Glutamatergic neuron (in vitro differentiated cells): ENCODE measurements around the gene DYNC1I2. TPM values are rescaled to one million over a fixed set of nuclear protein-coding genes. Genes with fewer than 3 reads are reported as not detected.

ENCODE experiments used
- DNase-seq: peaks from one replicate; pipeline ENCODE4 v3.0.0; 2022
- H3K27ac Mint-ChIP-seq: one replicate; pipeline ENCODE4 v1.8.0; 2020; ENCODE audit warnings: mild to moderate bottlenecking, mixed read lengths, inconsistent platforms; ENCODE audit not compliant: unreplicated experiment
- H3K27me3 Mint-ChIP-seq: one replicate; pipeline ENCODE4 v1.8.0; 2020; ENCODE audit warnings: mild to moderate bottlenecking, moderate library complexity, mixed read lengths, inconsistent platforms; ENCODE audit not compliant: unreplicated experiment
- H3K36me3 Mint-ChIP-seq: one replicate; pipeline ENCODE4 v1.8.0; 2020; ENCODE audit warnings: mild to moderate bottlenecking, mixed read lengths, inconsistent platforms; ENCODE audit not compliant: unreplicated experiment
- H3K4me1 Mint-ChIP-seq: one replicate; pipeline ENCODE4 v1.8.0; 2020; ENCODE audit warnings: mild to moderate bottlenecking, low read depth, mixed read lengths, inconsistent platforms; ENCODE audit not compliant: unreplicated experiment
- H3K4me3 Mint-ChIP-seq: one replicate; pipeline ENCODE4 v1.8.0; 2020; ENCODE audit warnings: mild to moderate bottlenecking, mixed read lengths, inconsistent platforms; ENCODE audit not compliant: unreplicated experiment
- H3K9me3 Mint-ChIP-seq: one replicate; pipeline ENCODE4 v1.8.0; 2020; ENCODE audit warnings: mild to moderate bottlenecking, moderate library complexity, mixed read lengths, inconsistent platforms; ENCODE audit not compliant: unreplicated experiment
- CTCF ChIP-seq: fragments of 200-600 bp; sonication (generic); IDR thresholded peaks from one replicate; pipeline ENCODE4 v1.5.0; 2021; ENCODE audit not compliant: partially characterized antibody, unreplicated experiment
- total RNA-seq: library from RNA; stranded (reverse); fragmentation: NEBNext Ultra II Directional; extraction: Animal tissue kit (Norgen Biotek cat#: 25700); gene quantifications from one replicate; pipeline ENCODE4 v1.2.1, GENCODE V29; 2021; ENCODE audit not compliant: unreplicated experiment

DYNC1I2 gene
- total RNA-seq, 1 donor from 2014 or later = 363 TPM

DNA sequence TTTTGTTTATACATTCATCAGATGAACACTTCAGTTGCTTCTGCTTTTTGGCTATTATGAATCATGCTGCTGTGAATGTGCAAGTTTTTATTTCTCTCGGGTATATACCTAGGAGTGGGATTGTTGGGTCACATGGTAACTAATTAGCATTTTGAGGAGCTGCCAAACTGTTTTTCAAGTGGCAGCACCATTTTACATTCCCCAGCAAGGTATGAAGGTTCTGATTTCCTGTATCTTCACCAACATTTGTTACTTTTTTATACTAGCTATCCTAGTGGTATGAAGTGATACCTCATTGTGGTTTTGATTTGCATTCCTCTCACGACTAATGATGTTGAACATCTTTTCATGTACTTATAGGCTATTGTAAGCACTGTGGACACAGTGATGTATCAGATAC, 53.9 kb downstream of the DYNC1I2 start:
- no peak for DNase-seq
- Mint-ChIP-seq H3K36me3 (no peaks in the 10 kb centered on the region), H3K9me3 (no peaks in the 10 kb centered on the region), H3K27ac (no peak overlapping the region), H3K4me3 (no peak overlapping the region), H3K27me3 (peaks cover 3% of the 10 kb centered on the region), H3K4me1 (peaks cover 5% of the 10 kb centered on the region)
- TF ChIP-seq CTCF = no peak

- Mint-ChIP-seq H3K4me1 (peaks cover 5% of the 10 kb centered on the region), H3K9me3 (no peaks in the 10 kb centered on the region), H3K36me3 (no peaks in the 10 kb centered on the region), H3K27me3 (peaks cover 3% of the 10 kb centered on the region), H3K4me3 (no peak overlapping the region), H3K27ac (no peak overlapping the region)
- no peak for DNase-seq
- TF ChIP-seq CTCF = no peak
Observed at GRCh38 chr2:171742760-171743159, 55.5 kb downstream of the DYNC1I2 start.

DNA sequence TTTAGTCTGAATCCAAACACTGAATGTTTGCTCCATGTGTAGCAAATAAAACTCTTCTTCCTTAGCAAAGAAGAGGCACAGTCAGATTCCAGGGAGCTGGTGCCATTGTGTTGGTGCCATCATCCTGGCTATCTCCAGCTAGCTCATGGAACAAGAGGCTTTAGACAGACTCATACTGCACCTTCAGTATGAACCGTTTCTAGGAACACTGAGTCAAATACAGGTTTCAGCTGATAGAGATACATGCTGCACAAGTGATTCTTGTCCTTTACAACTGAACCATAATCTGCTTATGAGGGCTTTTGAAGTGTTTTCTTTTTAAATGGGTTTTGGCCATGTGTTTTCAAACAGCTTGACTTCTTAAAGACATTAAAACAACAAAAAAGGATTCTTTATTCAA, 57.9 kb downstream of the DYNC1I2 start:
- Mint-ChIP-seq H3K4me1 (peaks cover 5% of the 10 kb centered on the region), H3K27me3 (peaks cover 3% of the 10 kb centered on the region), H3K9me3 (no peaks in the 10 kb centered on the region), H3K36me3 (no peaks in the 10 kb centered on the region), H3K27ac (no peak overlapping the region), H3K4me3 (no peak overlapping the region)
- no peak for TF ChIP-seq CTCF
- DNase-seq = no peak

GRCh38 chr2:171745806-171746205, 58.5 kb downstream of the DYNC1I2 start:
- TF ChIP-seq CTCF = no peak
- Mint-ChIP-seq H3K27ac (no peak overlapping the region), H3K9me3 (no peaks in the 10 kb centered on the region), H3K4me3 (no peak overlapping the region), H3K27me3 (peaks cover 3% of the 10 kb centered on the region), H3K4me1 (peaks cover 5% of the 10 kb centered on the region), H3K36me3 (no peaks in the 10 kb centered on the region)
- DNase-seq = no peak

GRCh38 chr2:171747371-171747770, 60.1 kb downstream of the DYNC1I2 start:
- Mint-ChIP-seq H3K4me3 (no peak overlapping the region), H3K27me3 (no peaks in the 10 kb centered on the region), H3K9me3 (no peaks in the 10 kb centered on the region), H3K4me1 (peaks cover 4% of the 10 kb centered on the region), H3K27ac (no peak overlapping the region), H3K36me3 (no peaks in the 10 kb centered on the region)
- no peak for DNase-seq
- no peak for TF ChIP-seq CTCF
